Osteoblast (primary cell): Measurements from ENCODE around the gene VPS52. TPM values are rescaled to one million over a fixed set of nuclear protein-coding genes. Genes with fewer than 3 reads are reported as not detected.

Source experiments
- DNase-seq: peaks from one replicate; pipeline ENCODE4 v3.0.0; 2011; ENCODE audit warnings: low spot score, mixed read lengths; ENCODE audit not compliant: insufficient read length; ENCODE audit errors: missing footprints
- H2AFZ ChIP-seq: 2 replicates; pipeline ENCODE4 v1.6.0; 2011; ENCODE audit warnings: mild to moderate bottlenecking, low read length
- H3K27ac ChIP-seq: 2 replicates; pipeline ENCODE4 v1.5.1; 2011; ENCODE audit warnings: mild to moderate bottlenecking, low read depth, low read length, moderate library complexity
- H3K27me3 ChIP-seq: 2 replicates; pipeline ENCODE4 v1.6.0; 2012; ENCODE audit warnings: mild to moderate bottlenecking, control low read depth, inconsistent platforms, low read length, moderate library complexity; ENCODE audit not compliant: insufficient read depth
- H3K36me3 ChIP-seq: 2 replicates; pipeline ENCODE4 v1.5.1; 2011; ENCODE audit warnings: mild to moderate bottlenecking, low read length, control low read depth, moderate library complexity; ENCODE audit not compliant: insufficient read depth
- H3K4me1 ChIP-seq: 2 replicates; pipeline ENCODE4 v1.5.1; 2011; ENCODE audit warnings: mild to moderate bottlenecking, low read length, control low read depth, moderate library complexity; ENCODE audit not compliant: insufficient read depth
- H3K4me2 ChIP-seq: 2 replicates; pipeline ENCODE4 v1.6.0; 2011; ENCODE audit warnings: mild to moderate bottlenecking, low read length; ENCODE audit not compliant: insufficient read depth
- H3K4me3 ChIP-seq: fragments of 200-600 bp; sonication (generic); 3 replicates; pipeline ENCODE4 v1.5.1; 2012; ENCODE audit warnings: mild to moderate bottlenecking, low read length, inconsistent platforms; ENCODE audit not compliant: insufficient read depth
- H3K79me2 ChIP-seq: 2 replicates; pipeline ENCODE4 v1.6.0; 2012; ENCODE audit warnings: mild to moderate bottlenecking, low read length, control low read depth, inconsistent platforms; ENCODE audit not compliant: insufficient read depth
- H3K9me3 ChIP-seq: 2 replicates; pipeline ENCODE4 v1.5.1; 2011; ENCODE audit warnings: low read depth, low read length, control low read depth
- H4K20me1 ChIP-seq: 2 replicates; pipeline ENCODE4 v1.6.0; 2012; ENCODE audit warnings: mild to moderate bottlenecking, low read length, control low read depth; ENCODE audit not compliant: insufficient read depth
- CTCF ChIP-seq: IDR thresholded peaks from 2 replicates; pipeline ENCODE4 v1.5.1; 2011; ENCODE audit warnings: mild to moderate bottlenecking, low read depth, low read length, moderate library complexity; ENCODE audit errors: extremely low read depth
- total RNA-seq: library from RNA; depleted of rRNA; stranded (reverse); fragments of >200 nt; gene quantifications from 2 replicates; pipeline ENCODE4 v1.2.3, GENCODE V29; 2012

VPS52 gene
- total RNA-seq, 1 donor = 42.7 TPM

- H3K27me3 ChIP-seq = no peaks in the 10 kb centered on the region
- H3K79me2 ChIP-seq = peaks cover 10% of the 10 kb centered on the region
- H3K27ac ChIP-seq = peak overlapping the region; percentile 95
- H3K4me1 ChIP-seq = peaks cover 44% of the 10 kb centered on the region
- peak overlapping the region; percentile 88 for H2AFZ ChIP-seq
- peaks cover 7% of the 10 kb centered on the region for H3K36me3 ChIP-seq
- peak; percentile 92 for DNase-seq
- H3K9me3 ChIP-seq = no peaks in the 10 kb centered on the region
- peak; percentile 88 for TF ChIP-seq CTCF
- H3K4me3 ChIP-seq = peak overlapping the region; percentile 74
- peak overlapping the region; percentile 95 for H3K4me2 ChIP-seq
- no peaks in the 10 kb centered on the region for H4K20me1 ChIP-seq
These were observed 23.6 kb downstream of the VPS52 start for GRCh38 chr6:33247977-33248642.

GRCh38 chr6:33243476-33243875 is 28.2 kb downstream of the VPS52 start:
- Histone ChIP-seq H3K9me3 (no peaks in the 10 kb centered on the region), H3K36me3 (no peaks in the 10 kb centered on the region), H3K4me2 (no peak overlapping the region), H3K79me2 (no peaks in the 10 kb centered on the region), H3K27ac (no peak overlapping the region), H2AFZ (no peak overlapping the region), H3K4me1 (peaks cover 10% of the 10 kb centered on the region), H4K20me1 (no peaks in the 10 kb centered on the region), H3K27me3 (peaks cover 14% of the 10 kb centered on the region), H3K4me3 (no peak overlapping the region)
- no peak for DNase-seq
- TF ChIP-seq CTCF = no peak

GRCh38 chr6:33241968-33242367 is 29.7 kb downstream of the VPS52 start:
- no peaks in the 10 kb centered on the region for H3K4me1 ChIP-seq
- no peaks in the 10 kb centered on the region for H4K20me1 ChIP-seq
- no peak overlapping the region for H3K4me3 ChIP-seq
- H3K79me2 ChIP-seq = no peaks in the 10 kb centered on the region
- H3K9me3 ChIP-seq = no peaks in the 10 kb centered on the region
- H2AFZ ChIP-seq = no peak overlapping the region
- peaks cover 14% of the 10 kb centered on the region for H3K27me3 ChIP-seq
- DNase-seq = no peak
- no peak for TF ChIP-seq CTCF
- no peaks in the 10 kb centered on the region for H3K36me3 ChIP-seq
- no peak overlapping the region for H3K27ac ChIP-seq
- no peak overlapping the region for H3K4me2 ChIP-seq

- no peak overlapping the region for H3K4me2 ChIP-seq
- H4K20me1 ChIP-seq = no peaks in the 10 kb centered on the region
- no peak overlapping the region for H2AFZ ChIP-seq
- H3K79me2 ChIP-seq = no peaks in the 10 kb centered on the region
- no peak overlapping the region for H3K27ac ChIP-seq
- no peak overlapping the region for H3K4me3 ChIP-seq
- H3K9me3 ChIP-seq = no peaks in the 10 kb centered on the region
- no peak for DNase-seq
- H3K36me3 ChIP-seq = no peaks in the 10 kb centered on the region
- TF ChIP-seq CTCF = no peak
- H3K4me1 ChIP-seq = no peaks in the 10 kb centered on the region
- peaks cover 28% of the 10 kb centered on the region for H3K27me3 ChIP-seq
These were observed 33.9 kb downstream of the VPS52 start for GRCh38 chr6:33237741-33238140.
